Measurements from ENCODE around the gene VPS13D.
"Not testable (repeated sequence)": the region's sequence is repeated elsewhere in the genome, so short reads cannot be mapped to it uniquely, and the experiment has no call there.

DNA sequence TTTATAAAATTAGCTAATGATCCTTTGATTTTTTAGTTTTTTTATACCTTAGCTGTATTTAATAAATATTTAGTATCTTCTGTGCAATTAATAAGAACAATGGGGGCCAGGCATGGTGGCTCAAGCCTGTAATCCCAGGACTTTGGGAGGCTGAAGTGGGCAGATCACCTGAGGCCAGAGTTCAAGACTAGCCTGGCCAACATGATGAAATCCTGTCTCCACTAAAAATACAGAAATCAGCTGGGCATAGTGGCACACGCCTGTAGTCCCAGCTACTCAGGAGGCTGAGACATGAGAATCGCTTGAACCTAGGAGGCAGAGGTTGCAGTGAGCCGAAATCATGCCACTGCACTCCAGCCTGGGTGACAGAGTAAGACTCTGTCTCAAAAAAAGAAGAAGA, 241.1 kb downstream of the VPS13D start:
- TF ChIP-seq, protein P1, sequence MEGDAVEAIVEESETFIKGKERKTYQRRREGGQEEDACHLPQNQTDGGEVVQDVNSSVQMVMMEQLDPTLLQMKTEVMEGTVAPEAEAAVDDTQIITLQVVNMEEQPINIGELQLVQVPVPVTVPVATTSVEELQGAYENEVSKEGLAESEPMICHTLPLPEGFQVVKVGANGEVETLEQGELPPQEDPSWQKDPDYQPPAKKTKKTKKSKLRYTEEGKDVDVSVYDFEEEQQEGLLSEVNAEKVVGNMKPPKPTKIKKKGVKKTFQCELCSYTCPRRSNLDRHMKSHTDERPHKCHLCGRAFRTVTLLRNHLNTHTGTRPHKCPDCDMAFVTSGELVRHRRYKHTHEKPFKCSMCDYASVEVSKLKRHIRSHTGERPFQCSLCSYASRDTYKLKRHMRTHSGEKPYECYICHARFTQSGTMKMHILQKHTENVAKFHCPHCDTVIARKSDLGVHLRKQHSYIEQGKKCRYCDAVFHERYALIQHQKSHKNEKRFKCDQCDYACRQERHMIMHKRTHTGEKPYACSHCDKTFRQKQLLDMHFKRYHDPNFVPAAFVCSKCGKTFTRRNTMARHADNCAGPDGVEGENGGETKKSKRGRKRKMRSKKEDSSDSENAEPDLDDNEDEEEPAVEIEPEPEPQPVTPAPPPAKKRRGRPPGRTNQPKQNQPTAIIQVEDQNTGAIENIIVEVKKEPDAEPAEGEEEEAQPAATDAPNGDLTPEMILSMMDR (IDR thresholded peaks at IDR 0.05 in 8 of 11, conservative IDR thresholded peaks at IDR 0.05 in 3 of 11) = not testable (repeated sequence)
- not testable (repeated sequence) for TF ChIP-seq POLR2AphosphoS5, POLR2A (IDR thresholded peaks at IDR 0.05)
